ENCODE measurements around the gene TMEM38A.
"Not testable (repeated sequence)": the region's sequence is repeated elsewhere in the genome, so short reads cannot be mapped to it uniquely, and the experiment has no call there.

TMEM38A gene

GRCh38 chr19:16677055-16677454 is 16.1 kb downstream of the TMEM38A start:
- no peak for DNase-seq (ENCODE audit: low read depth in 3 of 3)

- no peak for DNase-seq (ENCODE audit: low read depth in 3 of 3)
These were observed 17.6 kb downstream of the TMEM38A start for GRCh38 chr19:16678498-16678897.

- DNase-seq (ENCODE audit: low read depth in 3 of 3): no peak
These were observed 18.9 kb downstream of the TMEM38A start for GRCh38 chr19:16679811-16680210.

- no peak for DNase-seq (ENCODE audit: low read depth in 3 of 3)
These were observed 21.6 kb downstream of the TMEM38A start for GRCh38 chr19:16682539-16682938.

GRCh38 chr19:16684216-16684615 is 23.3 kb downstream of the TMEM38A start:
- DNase-seq (ENCODE audit: low read depth in 3 of 3): no peak

- no peak for DNase-seq (ENCODE audit: low read depth in 3 of 3)
These were observed 27.1 kb downstream of the TMEM38A start for GRCh38 chr19:16688084-16688483.

GRCh38 chr19:16698914-16699313 is 38.0 kb downstream of the TMEM38A start:
- DNase-seq (ENCODE audit: low read depth in 3 of 3): no peak

- no peak for DNase-seq (ENCODE audit: low read depth in 3 of 3)
These were observed 41.2 kb downstream of the TMEM38A start for GRCh38 chr19:16702123-16702522.

GRCh38 chr19:16703677-16704076 is 42.7 kb downstream of the TMEM38A start:
- no peak for DNase-seq (ENCODE audit: low read depth in 3 of 3)

- DNase-seq (ENCODE audit: low read depth in 3 of 3): not testable (repeated sequence)
These were observed 49.9 kb downstream of the TMEM38A start for GRCh38 chr19:16710870-16711269.

GRCh38 chr19:16712295-16712694 is 51.4 kb downstream of the TMEM38A start:
- DNase-seq (ENCODE audit: low read depth in 3 of 3): not testable (repeated sequence)

GRCh38 chr19:16714702-16715287 is 53.9 kb downstream of the TMEM38A start:
- DNase-seq (ENCODE audit: low read depth in 3 of 3): peak in 2 of 3 experiments; percentile 3 to 47

GRCh38 chr19:16715611-16716010 is 54.7 kb downstream of the TMEM38A start:
- no peak for DNase-seq (ENCODE audit: low read depth in 3 of 3)

- DNase-seq (ENCODE audit: low read depth in 3 of 3): no peak
These were observed 60.1 kb downstream of the TMEM38A start for GRCh38 chr19:16721051-16721450.

- no peak for DNase-seq (ENCODE audit: low read depth in 3 of 3)
These were observed 61.7 kb downstream of the TMEM38A start for GRCh38 chr19:16722591-16722990.

- DNase-seq (ENCODE audit: low read depth in 3 of 3): no peak
These were observed 66.0 kb downstream of the TMEM38A start for GRCh38 chr19:16726916-16727315.

GRCh38 chr19:16735650-16736266 is 74.8 kb downstream of the TMEM38A start:
- DNase-seq (ENCODE audit: low read depth in 3 of 3): not testable (repeated sequence)

- no peak for DNase-seq (ENCODE audit: low read depth in 3 of 3)
These were observed 75.8 kb downstream of the TMEM38A start for GRCh38 chr19:16736709-16737108.

GRCh38 chr19:16737911-16738310 is 77.0 kb downstream of the TMEM38A start:
- DNase-seq (ENCODE audit: low read depth in 3 of 3): no peak

GRCh38 chr19:16739546-16739945 is 78.6 kb downstream of the TMEM38A start:
- DNase-seq (ENCODE audit: low read depth in 3 of 3): no peak

All from stimulated activated CD4-positive, alpha-beta T cell treated with anti-CD3 and anti-CD28 coated beads, TNF-alpha, amount 100 ng/mL, for 24 hours (primary cell).